ENCODE results near the gene ARL15.

The ARL15 gene

GRCh38 chr5:54313311-54314270, 3.2 kb upstream of the ARL15 start:
- no peak for DNase-seq

GRCh38 chr5:54312499-54312898, 2.1 kb upstream of the ARL15 start:
- DNase-seq = no peak

GRCh38 chr5:54311176-54311677, 854 bp upstream of the ARL15 start:
- DNase-seq = no peak

GRCh38 chr5:54309691-54310432, 511 bp downstream of the ARL15 start:
- DNase-seq = peak; percentile 25 to 37

- no peak for DNase-seq
These were observed 1.1 kb downstream of the ARL15 start for GRCh38 chr5:54309276-54309675.

GRCh38 chr5:54307583-54307982, 2.8 kb downstream of the ARL15 start:
- peak in 1 of 2 experiments; percentile 2 for DNase-seq

GRCh38 chr5:54306893-54307292, 3.5 kb downstream of the ARL15 start:
- DNase-seq = no peak

- no peak for DNase-seq
These were observed 4.6 kb downstream of the ARL15 start for GRCh38 chr5:54305737-54306136.

- no peak for DNase-seq
These were observed 6.3 kb downstream of the ARL15 start for GRCh38 chr5:54304040-54304439.

GRCh38 chr5:54302267-54302687, 8.1 kb downstream of the ARL15 start:
- no peak for DNase-seq

- DNase-seq = no peak
These were observed 8.5 kb downstream of the ARL15 start for GRCh38 chr5:54301849-54302248.

- DNase-seq = no peak
These were observed 9.2 kb downstream of the ARL15 start for GRCh38 chr5:54301220-54301619.

- no peak for DNase-seq
These were observed 11.4 kb downstream of the ARL15 start for GRCh38 chr5:54298947-54299346.

GRCh38 chr5:54296386-54296785, 14.0 kb downstream of the ARL15 start:
- DNase-seq = peak; percentile 34 to 66

- no peak for DNase-seq
These were observed 14.6 kb downstream of the ARL15 start for GRCh38 chr5:54295651-54296276.

- no peak for DNase-seq
These were observed 16.2 kb downstream of the ARL15 start for GRCh38 chr5:54294097-54294667.

- DNase-seq = no peak
These were observed 17.5 kb downstream of the ARL15 start for GRCh38 chr5:54292866-54293265.

- DNase-seq = no peak
These were observed 18.9 kb downstream of the ARL15 start for GRCh38 chr5:54291498-54291897.

GRCh38 chr5:54289769-54290168, 20.6 kb downstream of the ARL15 start:
- no peak for DNase-seq

- DNase-seq = no peak
These were observed 21.7 kb downstream of the ARL15 start for GRCh38 chr5:54288568-54289217.

- DNase-seq = no peak
These were observed 24.7 kb downstream of the ARL15 start for GRCh38 chr5:54285686-54286085.

GRCh38 chr5:54284586-54284985, 25.8 kb downstream of the ARL15 start:
- no peak for DNase-seq

Data from NCI-H2081 (cell line).